GM21423 (cell line): ENCODE measurements around the gene PRICKLE1.

ENCODE experiments used
- ATAC-seq: cut with Tn5 transposase; IDR thresholded peaks from one replicate; pipeline ENCODE4 v1.9.1; 2021; ENCODE audit warnings: mild to moderate bottlenecking, moderate library complexity; ENCODE audit not compliant: unreplicated experiment

The PRICKLE1 gene

GRCh38 chr12:42462486-42462885 lies 127.1 kb downstream of the PRICKLE1 start:
- ATAC-seq: no peak

GRCh38 chr12:42459336-42459847 lies 130.2 kb downstream of the PRICKLE1 start:
- ATAC-seq: no peak

DNA sequence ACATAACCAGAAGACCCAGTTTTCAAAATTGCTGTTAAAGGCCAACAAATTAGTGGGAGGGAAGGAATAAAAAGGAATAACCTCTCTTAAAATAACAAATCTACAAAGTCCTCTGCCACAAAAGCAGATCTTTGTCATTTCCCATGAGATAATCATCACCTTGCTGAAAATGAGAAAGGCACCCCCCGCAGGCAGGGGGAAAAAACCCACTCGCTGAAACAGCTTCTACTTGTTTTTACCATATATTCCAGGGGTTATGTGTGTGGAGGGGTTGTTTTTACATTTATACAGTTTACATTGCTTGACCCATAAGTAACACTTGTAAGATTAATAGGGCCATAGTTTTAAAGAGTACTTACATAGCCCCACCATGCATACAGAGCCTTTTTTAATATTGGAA lies 131.0 kb downstream of the PRICKLE1 start:
- no peak for ATAC-seq

DNA sequence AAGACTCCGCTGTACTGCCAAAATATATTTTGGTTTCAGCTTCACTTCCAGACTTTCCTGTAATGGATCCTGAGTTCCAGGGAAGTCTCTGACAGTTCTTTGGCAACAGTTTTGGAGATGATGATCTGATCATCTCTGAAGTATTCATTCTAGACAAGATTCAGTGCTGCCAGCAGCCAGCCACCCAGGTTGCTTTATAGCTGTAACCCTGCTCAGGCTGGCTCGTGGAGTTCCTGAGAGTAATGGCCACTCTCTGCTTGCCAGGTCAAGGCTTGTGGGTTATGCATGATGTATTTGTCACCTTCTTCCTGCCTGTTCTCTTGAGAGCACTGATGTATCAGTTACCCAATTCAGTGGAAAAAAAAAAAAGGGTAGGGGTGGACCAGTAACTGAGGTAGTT lies 139.3 kb downstream of the PRICKLE1 start:
- peak; percentile 59 for ATAC-seq

GRCh38 chr12:42448841-42449240 lies 140.7 kb downstream of the PRICKLE1 start:
- no peak for ATAC-seq

DNA sequence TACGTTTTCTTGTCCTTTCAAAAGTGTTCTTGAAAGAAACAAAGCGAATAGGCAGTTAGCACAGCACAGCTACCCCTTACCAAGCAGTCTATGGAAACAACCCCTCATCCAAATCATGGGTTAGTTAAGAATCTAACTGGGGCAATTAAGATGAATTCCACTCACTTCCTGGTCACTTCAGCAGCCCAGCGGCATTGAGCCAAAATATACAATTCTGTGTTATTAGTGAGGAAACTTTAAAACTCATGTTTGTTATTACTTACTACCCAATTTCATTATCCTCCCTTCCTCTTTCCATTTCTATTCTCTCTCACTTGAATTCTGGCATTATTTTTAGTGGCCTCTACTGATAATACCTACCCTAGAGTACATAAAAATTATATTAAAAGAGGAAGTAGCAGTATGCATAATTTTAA lies 142.2 kb downstream of the PRICKLE1 start:
- no peak for ATAC-seq

DNA sequence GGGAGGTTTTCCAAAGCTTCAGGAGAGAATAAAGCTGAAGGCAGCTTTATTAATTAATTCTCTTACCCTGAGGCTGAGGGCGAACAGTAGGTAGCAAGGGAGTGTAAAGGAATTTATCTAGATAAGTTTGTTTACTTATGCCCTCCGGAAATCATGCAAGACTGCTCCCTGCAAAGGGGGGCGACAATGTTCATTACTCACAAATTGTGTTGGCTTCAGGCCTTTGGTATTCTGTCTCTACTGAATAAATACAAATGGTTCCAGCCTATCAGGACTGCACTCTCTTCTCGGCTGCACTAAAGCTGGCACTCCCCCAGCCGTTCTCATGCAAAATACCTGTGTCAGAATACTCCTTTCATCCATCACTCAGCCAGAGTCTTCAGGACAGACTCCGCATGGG lies 142.8 kb downstream of the PRICKLE1 start:
- ATAC-seq: no peak

DNA sequence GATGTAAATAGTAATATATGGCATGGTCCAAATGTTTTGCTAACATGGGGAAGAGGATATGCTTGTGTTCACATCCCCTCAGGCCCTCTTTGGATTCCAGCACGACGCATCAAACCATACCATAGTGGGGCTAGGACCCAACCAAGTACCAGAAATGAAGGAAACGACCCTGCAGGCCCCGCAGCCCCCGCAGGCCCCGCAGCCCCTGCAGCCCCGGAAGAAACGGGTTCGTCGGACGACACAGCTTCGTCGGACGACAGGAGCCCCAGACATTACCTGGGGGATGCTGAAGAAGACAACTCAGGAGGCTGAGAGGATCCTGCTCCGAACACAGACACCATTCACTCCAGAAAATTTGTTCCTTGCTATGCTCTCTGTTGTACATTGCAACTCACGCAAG lies 143.7 kb downstream of the PRICKLE1 start:
- no peak for ATAC-seq

DNA sequence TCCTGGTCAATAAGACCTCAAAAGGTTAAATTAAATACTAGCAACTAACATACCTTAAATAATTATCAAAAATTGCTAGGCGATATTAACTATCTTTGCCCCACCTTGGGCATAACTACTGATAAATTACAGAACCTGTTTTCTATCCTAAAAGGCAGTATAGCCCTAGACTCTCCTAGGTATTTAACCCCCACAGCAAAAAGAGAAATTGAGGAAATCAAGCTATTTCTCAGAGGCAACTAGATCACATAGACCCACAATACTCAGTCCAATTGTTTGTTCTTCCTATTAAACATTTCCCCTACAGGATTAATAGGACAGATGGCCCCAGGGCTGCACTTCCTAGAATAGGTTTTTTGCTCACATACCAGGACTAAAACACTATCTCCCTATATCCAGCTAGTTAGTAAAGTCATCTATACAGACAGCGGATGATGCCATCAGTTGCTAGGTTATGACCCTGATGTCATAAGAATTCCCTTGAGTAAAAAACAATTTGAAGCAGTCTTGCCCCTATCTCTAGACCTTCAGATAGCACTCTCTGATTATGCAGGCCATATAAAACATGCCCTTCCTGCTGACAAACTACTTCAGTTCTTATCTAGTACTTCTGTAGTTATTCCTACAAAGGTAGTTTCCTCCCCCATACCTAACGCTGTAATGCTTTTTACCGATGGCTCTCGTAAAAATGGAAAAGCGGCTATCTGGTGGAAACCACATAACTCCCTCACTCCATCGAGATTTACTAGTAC lies 145.2 kb downstream of the PRICKLE1 start:
- no peak for ATAC-seq

- ATAC-seq: no peak
These were observed 146.7 kb downstream of the PRICKLE1 start for GRCh38 chr12:42442888-42443287.

- ATAC-seq: no peak
These were observed 147.2 kb downstream of the PRICKLE1 start for GRCh38 chr12:42442311-42442759.

DNA sequence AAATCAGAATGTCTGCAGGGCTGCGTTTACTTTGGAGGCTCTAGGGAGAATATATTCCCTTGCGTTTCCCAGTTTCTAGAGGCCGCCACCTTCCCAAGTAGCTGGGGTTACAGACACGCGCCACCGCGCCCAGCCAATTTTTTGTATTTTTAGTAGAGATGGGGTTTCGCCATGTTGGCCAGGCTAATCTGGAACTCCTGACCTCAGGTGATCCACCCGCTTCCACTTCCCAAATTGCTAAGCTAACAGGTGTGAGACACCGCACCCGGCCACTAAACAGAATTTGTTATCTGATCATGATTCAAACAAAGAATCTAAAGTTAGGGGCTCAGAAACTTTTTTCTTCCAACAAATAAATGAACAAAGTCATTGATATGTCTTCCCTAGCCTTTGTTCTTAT lies 148.9 kb downstream of the PRICKLE1 start:
- no peak for ATAC-seq

GRCh38 chr12:42432517-42433140 lies 156.9 kb downstream of the PRICKLE1 start:
- no peak for ATAC-seq

GRCh38 chr12:42428850-42429249 lies 160.7 kb downstream of the PRICKLE1 start:
- ATAC-seq: no peak

DNA sequence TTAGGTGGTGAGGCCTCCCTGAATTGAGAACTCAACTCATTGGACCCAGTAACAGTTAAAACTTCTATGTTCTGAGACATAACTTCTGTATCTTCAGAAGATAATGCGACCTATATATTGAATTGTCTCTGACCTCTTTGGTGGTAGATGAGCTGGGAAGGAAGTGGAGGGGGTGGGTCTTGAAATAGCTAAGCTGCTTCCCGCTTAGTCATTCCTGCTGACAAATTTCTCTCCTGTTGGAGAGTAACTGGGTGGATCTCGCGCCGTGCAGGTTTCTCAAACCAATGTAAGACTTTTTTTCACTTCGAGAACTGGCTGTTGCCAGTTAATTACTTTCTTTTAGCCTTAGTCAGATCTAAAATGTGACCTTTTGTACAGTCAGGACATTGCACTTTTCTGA lies 162.8 kb downstream of the PRICKLE1 start:
- ATAC-seq: no peak

- no peak for ATAC-seq
These were observed 166.8 kb downstream of the PRICKLE1 start for GRCh38 chr12:42422785-42423184.

DNA sequence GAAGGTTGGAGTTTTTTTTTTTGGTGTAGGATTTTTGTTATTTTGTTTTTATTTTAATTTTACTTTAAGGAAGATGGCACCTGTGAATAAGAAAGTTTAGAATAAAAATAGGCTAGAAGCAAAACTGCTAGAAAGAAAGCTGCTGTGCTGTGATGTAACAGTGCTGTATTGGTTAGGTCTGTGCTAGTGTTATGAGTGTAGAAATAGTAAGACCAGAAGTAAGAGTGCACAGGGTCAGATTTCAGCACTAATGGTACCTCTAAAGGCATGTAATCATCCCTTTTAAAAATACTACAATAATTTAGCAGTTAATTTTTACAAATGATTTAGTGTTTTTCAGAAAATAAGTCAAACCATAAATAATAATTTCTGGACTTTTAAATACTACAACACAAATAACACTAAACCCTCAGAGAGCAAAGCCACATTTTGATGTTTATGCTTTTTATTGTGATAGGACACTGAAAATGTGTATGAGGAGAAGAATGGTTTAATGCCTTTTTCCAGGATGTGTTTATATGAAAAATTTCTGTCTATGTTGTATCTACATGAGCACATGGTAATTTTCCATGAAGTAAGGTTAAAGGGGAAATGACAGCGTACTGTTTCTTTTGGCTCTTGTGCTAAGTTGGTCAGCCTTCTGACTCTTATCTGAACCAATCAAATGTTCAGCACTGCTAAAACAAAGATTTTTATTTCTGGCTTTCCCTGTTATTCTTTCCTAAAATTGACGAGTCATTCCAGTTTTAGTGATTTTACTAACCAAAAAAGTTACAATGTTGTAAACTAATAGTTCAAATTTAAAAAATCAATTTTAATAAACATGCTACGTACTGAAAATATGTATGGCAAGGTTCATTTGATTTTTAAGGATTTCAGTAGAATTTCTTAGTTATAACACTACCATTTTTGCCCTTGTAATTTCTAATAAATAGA lies 167.4 kb downstream of the PRICKLE1 start:
- peak; percentile 84 for ATAC-seq

- ATAC-seq: no peak
These were observed 169.2 kb downstream of the PRICKLE1 start for GRCh38 chr12:42420395-42420794.

- ATAC-seq: no peak
These were observed 179.2 kb downstream of the PRICKLE1 start for GRCh38 chr12:42410340-42410739.

GRCh38 chr12:42409471-42409870 lies 180.1 kb downstream of the PRICKLE1 start:
- ATAC-seq: no peak

GRCh38 chr12:42407306-42407705 lies 182.2 kb downstream of the PRICKLE1 start:
- ATAC-seq: no peak
